HUES48 (cell line): Measurements from ENCODE around the gene NACC2.

Experiments used
- H3K27ac ChIP-seq: one replicate; pipeline ENCODE4 v1.7.0; 2013; ENCODE audit warnings: low read depth, low read length, inconsistent platforms
- H3K27me3 ChIP-seq: 2 replicates; pipeline ENCODE4 v1.6.1; 2013; ENCODE audit warnings: mild to moderate bottlenecking, low read length; ENCODE audit not compliant: control insufficient read depth, insufficient read depth
- H3K36me3 ChIP-seq: 2 replicates; pipeline ENCODE4 v1.6.1; 2013; ENCODE audit warnings: low read length; ENCODE audit not compliant: control insufficient read depth, insufficient read depth
- H3K4me1 ChIP-seq: 2 replicates; pipeline ENCODE4 v1.6.1; 2013; ENCODE audit warnings: mild to moderate bottlenecking, low read length; ENCODE audit not compliant: control insufficient read depth, insufficient read depth
- H3K4me3 ChIP-seq: 2 replicates; pipeline ENCODE4 v1.5.1; 2013; ENCODE audit warnings: mild to moderate bottlenecking, low read depth, low read length
- H3K9ac ChIP-seq: 2 replicates; pipeline ENCODE4 v1.6.1; 2013; ENCODE audit warnings: mild to moderate bottlenecking, low read depth, low read length, moderate library complexity
- H3K9me3 ChIP-seq: 2 replicates; pipeline ENCODE4 v1.6.1; 2013; ENCODE audit warnings: low read length; ENCODE audit not compliant: control insufficient read depth, insufficient read depth

NACC2 gene

DNA sequence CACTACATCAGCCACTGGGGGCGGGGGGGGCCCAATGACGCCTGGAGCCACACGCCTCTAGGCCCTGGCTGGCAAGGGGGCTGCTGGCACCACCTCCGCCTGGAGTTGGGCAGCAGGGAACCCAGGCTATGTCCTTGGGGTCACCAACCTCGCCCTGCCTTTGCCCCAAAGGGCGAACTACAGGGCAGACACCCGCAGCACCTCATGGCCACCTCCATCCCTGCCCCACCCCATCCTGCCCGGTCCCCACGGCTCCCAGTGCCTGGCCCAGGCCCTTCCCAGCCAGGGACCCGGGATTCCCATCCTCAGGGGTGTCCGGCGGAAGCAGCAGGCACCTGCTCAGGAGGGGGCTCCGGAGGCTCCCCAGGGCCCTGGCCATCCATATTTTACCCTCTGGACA lies 37.0 kb downstream of the NACC2 start:
- H3K4me1 ChIP-seq: peaks cover 36% of the 10 kb centered on the region
- H3K9ac ChIP-seq: no peak overlapping the region
- no peaks in the 10 kb centered on the region for H3K36me3 ChIP-seq
- no peaks in the 10 kb centered on the region for H3K27me3 ChIP-seq
- no peak overlapping the region for H3K27ac ChIP-seq
- no peaks in the 10 kb centered on the region for H3K9me3 ChIP-seq
- H3K4me3 ChIP-seq: no peak overlapping the region

- H3K9ac ChIP-seq: no peak overlapping the region
Measured at GRCh38 chr9:136057236-136058081, 37.6 kb downstream of the NACC2 start.

GRCh38 chr9:136056546-136057235 lies 38.4 kb downstream of the NACC2 start:
- Histone ChIP-seq H3K27ac (no peak overlapping the region), H3K4me1 (peaks cover 44% of the 10 kb centered on the region), H3K9ac (no peak overlapping the region), H3K27me3 (no peaks in the 10 kb centered on the region), H3K36me3 (no peaks in the 10 kb centered on the region), H3K9me3 (no peaks in the 10 kb centered on the region), H3K4me3 (no peak overlapping the region)

More at GRCh38 chr9:136057236-136058081, 37.6 kb downstream of the NACC2 start:
- Histone ChIP-seq H3K4me1 (peaks cover 42% of the 10 kb centered on the region), H3K36me3 (no peaks in the 10 kb centered on the region), H3K27ac (no peak overlapping the region), H3K4me3 (no peak overlapping the region), H3K9me3 (no peaks in the 10 kb centered on the region), H3K27me3 (no peaks in the 10 kb centered on the region)

GRCh38 chr9:136055715-136056545 lies 39.2 kb downstream of the NACC2 start:
- H3K36me3 ChIP-seq: no peaks in the 10 kb centered on the region
- no peaks in the 10 kb centered on the region for H3K27me3 ChIP-seq
- H3K4me1 ChIP-seq: peaks cover 44% of the 10 kb centered on the region
- no peaks in the 10 kb centered on the region for H3K9me3 ChIP-seq
- H3K4me3 ChIP-seq: no peak overlapping the region
- H3K9ac ChIP-seq: no peak overlapping the region
- H3K27ac ChIP-seq: no peak overlapping the region

GRCh38 chr9:136054798-136055714 lies 40.0 kb downstream of the NACC2 start:
- Histone ChIP-seq H3K27me3 (peaks cover 3% of the 10 kb centered on the region), H3K4me1 (peaks cover 47% of the 10 kb centered on the region), H3K9me3 (no peaks in the 10 kb centered on the region), H3K4me3 (no peak overlapping the region), H3K36me3 (no peaks in the 10 kb centered on the region), H3K27ac (no peak overlapping the region), H3K9ac (no peak overlapping the region)

DNA sequence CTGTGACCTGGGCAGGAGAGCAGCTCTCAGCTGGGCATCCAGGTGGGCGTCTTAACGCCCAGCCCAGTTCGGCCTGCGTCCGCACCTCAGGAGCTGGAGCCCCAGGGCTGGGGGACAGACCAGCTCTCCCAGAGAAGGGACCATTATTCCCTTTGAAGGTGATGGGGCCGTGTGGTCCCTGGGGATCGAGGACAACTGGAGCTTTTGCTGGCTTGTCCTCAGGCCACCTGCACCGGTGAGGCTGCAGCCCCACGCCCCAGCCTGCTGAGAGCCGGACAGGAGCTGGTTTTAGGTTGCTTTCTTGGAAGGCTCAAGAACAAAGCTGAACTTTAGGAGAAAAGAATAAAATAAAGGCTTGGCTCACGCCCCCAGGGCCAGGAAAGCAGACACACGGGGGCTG lies 40.9 kb downstream of the NACC2 start:
- H3K36me3 ChIP-seq: 0 out of 2 replicates have a peak, but pooled peaks cover 5% of the 10 kb centered on the region
- peaks cover 5% of the 10 kb centered on the region for H3K27me3 ChIP-seq
- no peak overlapping the region for H3K4me3 ChIP-seq
- no peak overlapping the region for H3K9ac ChIP-seq
- peaks cover 46% of the 10 kb centered on the region for H3K4me1 ChIP-seq
- no peaks in the 10 kb centered on the region for H3K9me3 ChIP-seq
- no peak overlapping the region for H3K27ac ChIP-seq

DNA sequence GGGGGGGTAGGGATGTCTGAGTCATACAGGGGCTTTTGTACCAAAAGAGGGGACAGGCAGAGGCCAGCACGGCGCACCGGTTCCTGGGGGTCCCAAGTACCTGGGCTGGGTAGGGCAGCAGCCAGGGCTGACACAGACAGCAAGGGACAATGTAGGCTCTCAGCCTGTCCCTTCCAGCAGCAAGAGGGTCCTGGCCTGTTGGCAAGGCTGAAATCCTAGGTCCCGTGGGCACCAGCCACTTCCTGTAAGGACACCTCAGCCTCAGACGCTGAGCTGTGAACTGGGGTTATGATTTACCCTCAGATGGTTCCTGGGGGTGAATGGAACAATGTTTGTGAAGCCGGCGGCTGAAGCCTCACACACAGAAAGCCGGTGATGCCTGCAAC lies 41.3 kb downstream of the NACC2 start:
- Histone ChIP-seq H3K27me3 (peaks cover 5% of the 10 kb centered on the region), H3K4me1 (peaks cover 46% of the 10 kb centered on the region), H3K27ac (no peak overlapping the region), H3K9ac (no peak overlapping the region), H3K4me3 (no peak overlapping the region), H3K36me3 (0 out of 2 replicates have a peak, but pooled peaks cover 5% of the 10 kb centered on the region), H3K9me3 (no peaks in the 10 kb centered on the region)

- no peak overlapping the region for H3K9ac ChIP-seq
- no peak overlapping the region for H3K4me3 ChIP-seq
- H3K36me3 ChIP-seq: 0 out of 2 replicates have a peak, but pooled peaks cover 5% of the 10 kb centered on the region
- no peaks in the 10 kb centered on the region for H3K9me3 ChIP-seq
- H3K27ac ChIP-seq: no peak overlapping the region
- peaks cover 45% of the 10 kb centered on the region for H3K4me1 ChIP-seq
- H3K27me3 ChIP-seq: peaks cover 5% of the 10 kb centered on the region
Measured at GRCh38 chr9:136052991-136053756, 41.9 kb downstream of the NACC2 start.

GRCh38 chr9:136052472-136052880 lies 42.6 kb downstream of the NACC2 start:
- H3K9ac ChIP-seq: no peak overlapping the region
- peaks cover 5% of the 10 kb centered on the region for H3K27me3 ChIP-seq
- 0 out of 2 replicates have a peak, but pooled peaks cover 10% of the 10 kb centered on the region for H3K36me3 ChIP-seq
- H3K9me3 ChIP-seq: no peaks in the 10 kb centered on the region
- H3K27ac ChIP-seq: peak overlapping the region; percentile 22
- peaks cover 38% of the 10 kb centered on the region for H3K4me1 ChIP-seq
- peak overlapping the region; percentile 59; the same call in 1 of the 2 replicates for H3K4me3 ChIP-seq
